GM18498 (cell line): ENCODE data around the gene SMNDC1.

Experiments used
- ATAC-seq: cut with Tn5 transposase; IDR thresholded peaks from one replicate; pipeline ENCODE4 v1.9.1; 2021; ENCODE audit warnings: mild to moderate bottlenecking, moderate library complexity; ENCODE audit not compliant: unreplicated experiment

The SMNDC1 gene

DNA sequence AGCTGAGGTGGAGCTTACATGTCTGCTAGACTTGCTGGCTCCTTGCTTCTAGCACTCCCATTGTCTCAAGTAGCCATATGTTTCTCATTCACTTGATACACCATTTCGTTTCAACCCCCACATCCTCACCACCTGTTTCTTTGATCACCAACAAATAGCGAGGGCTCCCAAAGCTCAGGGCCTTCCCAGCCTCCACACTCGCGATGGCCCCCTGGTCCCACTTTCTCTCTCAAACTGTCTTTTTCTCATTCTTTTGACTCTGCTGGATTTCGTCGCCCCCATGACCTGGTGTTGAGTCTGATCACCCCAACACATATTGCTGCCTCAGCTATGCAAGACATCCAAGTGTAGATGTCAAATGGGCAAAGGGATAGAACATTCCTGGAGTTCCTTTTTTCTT lies 26.0 kb upstream of the SMNDC1 start:
- no peak for ATAC-seq

DNA sequence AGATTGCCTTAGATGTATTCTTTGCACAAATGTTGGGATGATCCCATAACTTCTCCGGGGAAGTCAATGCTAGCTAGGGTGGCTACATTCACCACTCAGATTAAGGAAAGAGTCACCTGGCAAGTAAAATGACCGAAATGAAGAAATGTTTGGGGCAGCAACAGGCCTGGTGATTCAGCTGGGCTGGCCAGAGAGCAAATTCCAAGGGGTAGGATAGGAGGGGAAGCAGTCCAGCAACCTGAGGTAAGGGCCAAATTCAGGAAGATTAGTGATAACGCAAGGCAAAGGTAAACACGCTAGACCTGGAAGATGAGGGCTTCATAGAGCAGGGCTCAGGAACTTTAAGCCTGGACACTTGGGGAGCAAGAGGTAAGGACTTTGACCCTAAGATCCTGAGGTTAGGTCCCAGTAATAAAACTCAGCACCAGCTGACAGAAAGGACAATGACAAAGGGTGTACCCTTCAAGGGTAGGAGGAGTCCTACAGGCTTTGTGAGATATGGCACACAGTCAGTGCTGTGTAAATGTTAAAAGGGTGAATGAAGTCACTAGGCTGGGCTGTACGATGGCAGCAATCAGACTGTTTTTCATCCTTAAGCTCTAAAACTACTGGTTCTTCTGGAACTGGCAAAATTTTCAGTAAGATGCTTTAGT lies 22.7 kb upstream of the SMNDC1 start:
- no peak for ATAC-seq

DNA sequence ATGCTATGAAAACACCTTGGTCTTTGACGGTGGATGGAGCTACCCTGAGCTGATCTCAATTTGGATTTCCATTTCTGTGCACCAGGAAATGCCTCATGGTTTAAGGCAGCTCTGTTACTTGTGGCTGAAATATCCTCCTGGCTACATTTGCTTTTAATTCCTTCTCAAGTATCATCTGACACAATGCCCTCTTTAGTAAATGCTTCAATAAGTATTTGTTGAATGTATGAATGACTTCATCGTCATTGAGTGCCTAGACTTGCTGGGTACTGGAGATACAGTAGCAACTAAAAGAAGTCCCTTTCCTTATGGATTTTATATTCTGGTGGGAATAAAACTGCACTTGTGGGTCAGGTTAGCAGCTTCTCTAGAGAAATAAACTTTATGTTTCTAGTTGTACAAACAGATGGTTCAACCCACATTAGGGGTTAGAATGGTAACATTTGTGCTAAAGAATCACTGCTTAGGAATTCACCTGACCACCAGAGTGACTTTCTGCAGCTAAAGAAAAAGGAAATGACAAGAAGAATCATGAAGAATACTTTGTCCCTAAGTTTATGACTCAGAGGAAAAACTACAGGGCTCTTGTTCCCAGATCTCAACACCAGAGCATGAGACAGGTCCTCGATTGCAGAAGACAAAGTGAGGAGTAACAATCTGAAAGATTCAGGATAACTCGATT lies 21.8 kb upstream of the SMNDC1 start:
- ATAC-seq, result no peak

DNA sequence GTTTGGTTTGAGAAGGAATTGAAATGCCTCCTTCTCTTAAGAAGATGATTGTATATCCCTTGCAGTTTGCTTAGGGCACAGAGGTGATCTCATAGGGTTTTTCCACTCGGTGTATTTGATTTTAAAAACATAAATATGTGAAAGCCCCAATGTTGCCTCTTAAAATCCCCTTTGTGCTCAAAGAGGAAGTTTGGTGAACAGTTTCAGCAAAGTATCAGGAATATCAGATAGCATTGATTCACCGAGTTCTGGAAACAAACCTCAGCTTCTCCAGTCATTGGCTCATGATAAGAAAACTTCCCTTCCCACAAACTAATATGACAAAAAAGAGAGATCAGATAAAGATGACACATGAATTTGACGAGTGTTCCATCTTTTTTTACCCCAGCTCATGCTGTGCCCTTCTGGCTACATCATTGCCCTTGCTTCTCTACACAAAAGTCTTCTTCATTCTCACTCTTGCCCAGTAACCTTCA lies 20.1 kb upstream of the SMNDC1 start:
- peak; percentile 64 for ATAC-seq

GRCh38 chr10:110324201-110324804 lies 19.6 kb upstream of the SMNDC1 start:
- peak; percentile 55 for ATAC-seq

GRCh38 chr10:110323503-110323902 lies 18.8 kb upstream of the SMNDC1 start:
- ATAC-seq, result no peak

DNA sequence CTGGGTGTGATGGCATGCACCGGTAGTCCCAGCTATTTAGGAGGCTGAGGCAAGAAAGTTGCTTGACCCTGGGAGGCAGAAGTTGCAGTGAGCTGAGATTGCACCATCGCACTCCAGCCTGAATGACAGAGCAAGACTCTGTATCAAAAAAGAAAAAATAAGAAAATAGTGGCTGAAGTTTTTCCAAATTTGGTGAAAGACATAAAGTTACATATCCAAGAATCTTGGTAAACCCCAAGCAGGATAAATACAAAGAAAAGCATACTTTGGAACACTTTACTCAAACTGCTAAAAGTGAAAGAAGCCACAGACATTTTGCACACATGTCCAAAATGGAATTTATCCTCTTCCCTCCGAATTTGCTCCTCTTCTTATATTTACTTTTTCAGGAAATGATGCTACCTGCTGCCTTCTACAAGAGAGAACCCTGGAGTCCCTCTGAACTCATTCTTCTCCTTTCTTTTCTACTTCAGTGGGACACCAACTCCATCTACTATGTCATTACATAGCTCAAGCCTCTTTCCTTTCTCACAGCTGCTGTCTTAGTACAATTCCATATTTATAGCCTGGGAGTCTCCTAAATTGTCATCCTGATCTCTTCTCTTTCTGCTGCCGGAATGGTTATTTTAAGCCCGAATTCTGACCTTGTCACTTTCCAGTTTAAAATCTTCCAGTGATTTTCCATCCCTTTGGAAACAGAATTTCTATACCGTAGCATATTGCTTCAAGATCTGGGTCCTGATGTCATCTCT lies 17.3 kb upstream of the SMNDC1 start:
- ATAC-seq, result no peak

DNA sequence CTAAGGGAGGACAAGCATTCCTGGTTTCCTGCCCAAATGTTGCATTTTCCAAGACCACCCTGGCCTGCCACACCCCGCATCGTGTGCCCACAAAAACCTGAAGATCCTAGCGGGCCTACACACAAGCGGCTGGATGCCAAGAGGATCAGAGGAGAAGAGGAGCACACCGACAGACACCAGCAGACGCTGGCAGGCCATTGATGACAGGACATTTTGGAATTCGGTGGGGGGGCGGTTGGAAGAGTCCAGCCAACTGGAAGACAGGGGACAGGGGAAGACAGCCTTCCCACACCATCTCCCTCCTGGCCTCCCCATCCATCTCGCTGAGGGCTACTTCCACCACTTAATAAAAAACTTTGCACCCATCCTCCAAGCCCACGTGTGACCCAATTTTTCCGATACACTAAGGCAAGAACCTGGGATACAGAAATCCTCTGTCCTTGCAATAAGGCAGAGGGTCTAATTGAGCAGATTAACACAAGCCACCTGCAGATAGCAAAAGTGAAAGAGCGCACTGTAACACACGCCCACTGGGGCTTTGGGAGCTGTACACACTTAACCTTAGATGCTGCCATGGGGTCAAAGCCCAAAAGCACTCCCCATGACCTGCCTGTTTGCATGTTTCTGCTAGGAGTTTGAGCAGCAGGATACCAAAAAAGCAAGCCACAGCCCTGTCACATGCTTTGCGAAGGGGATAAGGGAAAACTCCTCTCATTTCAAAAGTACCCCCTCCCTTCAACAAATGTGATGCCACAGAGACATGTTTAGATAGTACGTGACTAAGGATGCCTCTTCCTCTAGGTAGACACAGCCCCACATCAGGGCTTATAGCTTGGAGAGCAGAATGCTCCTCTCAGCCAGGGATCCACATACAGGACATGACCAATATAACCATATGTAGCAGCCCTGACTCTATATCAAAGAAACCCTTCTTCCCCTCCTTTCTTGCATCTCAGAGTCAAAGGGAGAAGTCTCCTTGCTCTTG lies 13.4 kb upstream of the SMNDC1 start:
- no peak for ATAC-seq

DNA sequence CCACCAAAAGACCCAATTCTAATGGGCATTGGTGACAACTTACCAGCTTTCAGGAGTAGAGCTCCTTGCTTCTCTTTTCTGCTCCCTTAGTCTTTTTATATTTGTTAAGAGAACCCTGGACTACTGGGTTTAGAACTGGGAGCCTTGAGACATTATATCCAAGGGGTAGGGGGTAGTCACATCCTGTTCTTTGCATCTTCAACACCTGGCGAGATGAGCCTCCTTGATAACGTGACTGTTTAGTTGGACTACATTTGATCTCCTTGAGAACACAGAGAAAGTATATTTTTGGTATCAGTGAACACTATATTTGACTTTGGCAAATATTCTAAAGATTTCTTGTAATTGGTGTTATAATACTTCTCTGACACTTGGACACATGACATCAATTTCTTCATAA lies 9.0 kb upstream of the SMNDC1 start:
- no peak for ATAC-seq

GRCh38 chr10:110312206-110312605 lies 7.5 kb upstream of the SMNDC1 start:
- ATAC-seq, result no peak

GRCh38 chr10:110311357-110311949 lies 6.7 kb upstream of the SMNDC1 start:
- ATAC-seq, result no peak

DNA sequence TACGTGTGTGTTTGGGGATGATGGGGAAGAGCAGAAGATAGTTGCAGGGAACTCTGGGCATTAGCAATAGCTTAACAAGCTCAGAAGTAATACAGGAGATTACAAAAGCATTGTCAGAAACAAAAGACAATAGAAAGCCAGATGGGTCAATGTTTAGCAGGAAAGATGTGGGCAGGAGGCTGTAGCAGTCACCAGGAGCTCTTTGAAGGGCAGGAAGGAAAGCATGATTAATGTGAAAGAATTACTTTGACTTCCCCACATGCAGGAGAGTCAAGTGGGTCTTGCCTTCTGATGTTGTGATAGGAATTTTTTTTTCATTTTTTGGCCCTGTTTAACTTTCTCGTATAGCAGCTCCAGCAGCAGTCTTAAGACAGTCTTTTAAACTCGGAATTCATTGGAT lies 6.0 kb upstream of the SMNDC1 start:
- ATAC-seq, result no peak

DNA sequence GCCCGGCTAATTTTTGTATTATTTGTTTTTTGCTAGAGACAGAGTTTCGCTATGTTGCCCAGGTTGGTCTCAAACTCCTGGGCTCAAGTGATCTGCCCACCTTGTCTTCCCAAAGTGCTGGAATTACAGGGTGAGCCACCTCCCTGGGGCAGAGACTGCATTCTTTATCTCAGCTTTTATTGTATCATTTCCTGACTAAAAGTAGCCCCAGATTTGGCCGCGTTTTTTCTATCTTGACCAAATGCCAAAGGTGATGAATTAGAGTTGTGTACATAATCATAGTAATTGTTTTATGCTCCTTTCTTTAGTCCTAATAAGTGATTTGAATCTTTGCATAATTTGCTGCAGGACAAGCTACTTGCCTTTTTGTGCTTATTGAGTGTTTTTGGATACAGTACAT lies 3.1 kb upstream of the SMNDC1 start:
- ATAC-seq, result no peak

- ATAC-seq, result no peak
Observed at GRCh38 chr10:110306452-110306768, 1.7 kb upstream of the SMNDC1 start.

GRCh38 chr10:110305767-110306451 lies 1.2 kb upstream of the SMNDC1 start:
- peak; percentile 52 for ATAC-seq

- peak; percentile 52 for ATAC-seq
Observed at GRCh38 chr10:110304394-110304779, 333 bp downstream of the SMNDC1 start.

GRCh38 chr10:110303681-110304080 lies 1.0 kb downstream of the SMNDC1 start:
- ATAC-seq, result no peak

DNA sequence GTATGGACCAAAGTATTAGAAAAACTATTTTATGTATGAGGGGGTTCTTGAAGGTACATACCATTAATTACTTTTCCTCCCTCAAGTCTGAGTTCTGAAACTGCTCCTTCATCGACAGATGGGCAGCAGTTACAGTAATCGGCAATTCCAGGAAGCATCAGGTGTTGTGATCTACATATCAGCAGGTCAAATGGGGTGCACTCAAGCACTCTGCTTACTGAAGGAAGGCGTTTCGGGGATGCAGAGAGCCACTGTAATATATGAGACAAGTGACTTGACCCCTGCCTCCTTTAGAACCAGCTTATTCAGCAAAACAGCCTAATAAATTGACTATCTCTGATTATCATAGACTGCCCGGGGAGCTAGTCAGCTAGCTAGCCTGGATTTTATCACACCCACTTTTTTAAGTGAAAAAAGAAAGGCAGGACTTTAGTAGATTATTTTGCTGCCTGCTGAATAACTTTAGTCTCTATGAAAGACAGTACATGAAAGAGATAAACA lies 4.2 kb downstream of the SMNDC1 start:
- ATAC-seq, result no peak

DNA sequence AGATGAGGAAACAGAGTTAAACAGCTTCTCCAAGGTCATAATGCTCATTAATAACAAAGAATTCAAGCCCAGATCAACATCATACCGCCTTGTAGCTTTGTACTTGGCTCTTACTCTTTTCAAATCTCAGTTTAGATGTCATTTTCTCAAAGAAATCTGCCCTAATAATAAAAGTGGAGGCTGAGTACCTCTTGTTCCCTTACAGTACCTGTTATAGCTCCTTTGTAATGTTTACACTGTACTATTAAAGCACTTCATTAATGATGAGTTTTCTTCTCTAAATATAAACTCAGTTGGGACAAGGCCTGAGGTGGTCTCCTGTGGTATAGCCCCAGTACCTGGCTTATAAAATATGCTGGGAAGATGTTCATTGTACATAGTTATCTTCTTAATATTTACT lies 7.8 kb downstream of the SMNDC1 start:
- no peak for ATAC-seq
